ENCODE data around the gene AKR1C4.
"Not testable (repeated sequence)": the region's sequence is repeated elsewhere in the genome, so short reads cannot be mapped to it uniquely, and the experiment has no call there.

Gene AKR1C4

GRCh38 chr10:5234106-5234860, 37.6 kb downstream of the AKR1C4 start:
- TF ChIP-seq CTCF (IDR thresholded peaks at IDR 0.05; ENCODE audit: low read depth, low read length) = no peak
- H3K4me3 ChIP-seq (ENCODE audit: low read depth, low read length) = no peak overlapping the region

GRCh38 chr10:5237541-5237940, 40.9 kb downstream of the AKR1C4 start:
- not testable (repeated sequence) for H3K4me3 ChIP-seq (ENCODE audit: low read depth, low read length)

- H3K4me3 ChIP-seq (ENCODE audit: low read depth, low read length) = no peak overlapping the region
- no peak for TF ChIP-seq CTCF (IDR thresholded peaks at IDR 0.05; ENCODE audit: low read depth, low read length)
Measured at GRCh38 chr10:5242585-5242984, 45.9 kb downstream of the AKR1C4 start.

GRCh38 chr10:5243521-5243987, 46.9 kb downstream of the AKR1C4 start:
- no peak overlapping the region for H3K4me3 ChIP-seq (ENCODE audit: low read depth, low read length)
- TF ChIP-seq CTCF (IDR thresholded peaks at IDR 0.05; ENCODE audit: low read depth, low read length) = no peak

GRCh38 chr10:5252177-5253037, 55.8 kb downstream of the AKR1C4 start:
- no peak for TF ChIP-seq CTCF (IDR thresholded peaks at IDR 0.05; ENCODE audit: low read depth, low read length)
- H3K4me3 ChIP-seq (ENCODE audit: low read depth, low read length) = no peak overlapping the region

GRCh38 chr10:5254488-5254887, 57.9 kb downstream of the AKR1C4 start:
- no peak for TF ChIP-seq CTCF (IDR thresholded peaks at IDR 0.05; ENCODE audit: low read depth, low read length)
- H3K4me3 ChIP-seq (ENCODE audit: low read depth, low read length) = no peak overlapping the region

- not testable (repeated sequence) for H3K4me3 ChIP-seq (ENCODE audit: low read depth, low read length)
Measured at GRCh38 chr10:5257768-5258167, 61.1 kb downstream of the AKR1C4 start.
